SK-N-MC (cell line): ENCODE results near the gene C11orf98.
"Not testable (repeated sequence)": the region's sequence is repeated elsewhere in the genome, so short reads cannot be mapped to it uniquely, and the experiment has no call there.

Experiments used
- DNase-seq: peaks from one replicate; pipeline ENCODE4 v3.0.0-alpha.2; 2011; ENCODE audit warnings: low read depth, low spot score
- H3K27ac ChIP-seq: fragments of 200-600 bp; sonication (generic); 2 replicates; pipeline ENCODE4 v1.5.1; 2016; ENCODE audit warnings: mixed run types
- H3K36me3 ChIP-seq: fragments of 200-600 bp; sonication (generic); 2 replicates; pipeline ENCODE4 v1.6.1; 2017; ENCODE audit warnings: antibody characterized with exemption, low read length, mixed read lengths; ENCODE audit not compliant: insufficient read depth
- H3K4me3 ChIP-seq: fragments of 200-600 bp; sonication (generic); 2 replicates; pipeline ENCODE4 v1.5.1; 2016
- H3K9ac ChIP-seq: fragments of 200-600 bp; sonication (generic); 2 replicates; pipeline ENCODE4 v1.8.0; 2017; ENCODE audit warnings: mixed run types, mixed read lengths; ENCODE audit not compliant: insufficient read length
- H3K9me3 ChIP-seq: fragments of 200-600 bp; sonication (generic); 2 replicates; pipeline ENCODE4 v1.6.1; 2017; ENCODE audit warnings: low read depth, mild to moderate bottlenecking, antibody characterized with exemption, low read length, moderate library complexity, mixed read lengths
- EZH2 ChIP-seq: fragments of 200-600 bp; sonication (generic); IDR thresholded peaks from one replicate; pipeline ENCODE4 v1.6.1; 2017; ENCODE audit warnings: antibody characterized with exemption
- FOXP2 ChIP-seq: optimal IDR thresholded peaks from 2 replicates; pipeline ENCODE3; 2011; ENCODE audit warnings: mild to moderate bottlenecking, moderate library complexity; ENCODE audit not compliant: insufficient read depth; ENCODE audit errors: extremely low read length, control extremely low read depth
- POLR2AphosphoS5 ChIP-seq: IDR thresholded peaks from 2 replicates; pipeline ENCODE4 v1.6.1; 2012; ENCODE audit warnings: mild to moderate bottlenecking, low read depth, low read length, borderline replicate concordance

The C11orf98 gene

DNA sequence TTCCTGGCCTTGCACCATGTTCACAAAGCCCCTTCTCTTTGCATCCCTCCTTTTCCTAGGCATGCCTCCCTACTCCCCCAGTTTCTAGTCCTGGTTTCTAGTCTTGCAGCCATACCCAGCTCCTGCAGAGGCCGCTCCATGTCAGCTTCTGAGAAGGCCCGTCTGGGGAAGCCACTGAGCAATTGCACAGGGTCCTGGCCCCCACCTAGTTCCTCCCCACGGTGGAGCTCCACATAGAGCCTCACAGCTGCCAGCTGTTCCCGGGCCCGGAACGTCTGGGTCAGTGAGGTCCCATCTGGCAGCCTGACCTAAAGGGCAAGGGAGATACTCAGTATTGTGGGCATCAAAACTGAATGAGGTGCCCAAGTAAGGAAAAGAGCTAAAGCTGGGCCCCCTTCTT, 11.7 kb upstream of the C11orf98 start:
- TF ChIP-seq FOXP2 (no peak), POLR2AphosphoS5 (no peak)
- Histone ChIP-seq H3K4me3 (no peak overlapping the region), H3K9ac (no peak overlapping the region), H3K36me3 (peaks cover 29% of the 10 kb centered on the region), H3K9me3 (no peaks in the 10 kb centered on the region), H3K27ac (no peak overlapping the region)
- DNase-seq: no peak

DNA sequence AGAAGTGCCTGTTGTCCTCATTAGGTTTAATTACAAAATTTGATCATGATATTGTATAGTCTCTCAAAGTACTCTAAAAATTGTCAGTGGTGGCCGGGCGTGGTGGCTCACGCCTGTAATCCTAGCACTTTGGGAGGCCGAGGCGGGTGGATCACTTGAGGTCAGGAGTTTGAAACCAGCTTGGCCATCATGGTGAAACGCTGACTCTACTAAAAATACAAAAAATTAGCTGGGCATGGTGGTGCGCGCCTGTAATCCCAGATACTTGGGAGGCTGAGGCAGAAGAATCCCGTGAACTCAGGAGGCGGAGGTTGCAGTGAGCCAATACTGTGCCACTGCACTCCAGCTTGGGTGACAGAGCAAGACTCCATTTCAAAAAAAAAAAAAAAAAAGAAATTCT, 10.4 kb upstream of the C11orf98 start:
- H3K9me3 ChIP-seq, H3K27ac ChIP-seq, H3K4me3 ChIP-seq, DNase-seq, H3K9ac ChIP-seq: not testable (repeated sequence)
- peaks cover 29% of the 10 kb centered on the region for H3K36me3 ChIP-seq

DNA sequence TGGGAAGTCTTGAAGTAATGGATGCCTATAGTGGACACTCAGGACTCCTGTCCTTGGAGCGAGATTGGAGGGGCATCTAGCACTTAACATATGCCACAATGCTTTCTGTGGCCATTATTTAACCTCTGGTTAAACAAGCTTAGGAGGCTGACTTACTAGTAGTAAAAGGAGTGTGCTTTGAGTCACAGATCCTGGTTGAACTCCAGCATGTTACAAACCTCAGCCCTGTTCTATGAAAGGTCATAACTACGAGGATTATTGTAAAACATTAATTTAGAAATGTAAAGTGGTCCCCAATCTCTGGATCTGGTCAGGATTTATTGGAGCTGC, 8.2 kb upstream of the C11orf98 start:
- DNase-seq: no peak
- TF ChIP-seq POLR2AphosphoS5: no peak
- no peak for TF ChIP-seq EZH2
- TF ChIP-seq FOXP2: no peak
- Histone ChIP-seq H3K4me3 (no peak overlapping the region), H3K9ac (peak overlapping the region; percentile 45), H3K36me3 (peaks cover 28% of the 10 kb centered on the region), H3K27ac (peak overlapping the region; percentile 14; the same call in 1 of the 2 replicates), H3K9me3 (no peaks in the 10 kb centered on the region)

DNA sequence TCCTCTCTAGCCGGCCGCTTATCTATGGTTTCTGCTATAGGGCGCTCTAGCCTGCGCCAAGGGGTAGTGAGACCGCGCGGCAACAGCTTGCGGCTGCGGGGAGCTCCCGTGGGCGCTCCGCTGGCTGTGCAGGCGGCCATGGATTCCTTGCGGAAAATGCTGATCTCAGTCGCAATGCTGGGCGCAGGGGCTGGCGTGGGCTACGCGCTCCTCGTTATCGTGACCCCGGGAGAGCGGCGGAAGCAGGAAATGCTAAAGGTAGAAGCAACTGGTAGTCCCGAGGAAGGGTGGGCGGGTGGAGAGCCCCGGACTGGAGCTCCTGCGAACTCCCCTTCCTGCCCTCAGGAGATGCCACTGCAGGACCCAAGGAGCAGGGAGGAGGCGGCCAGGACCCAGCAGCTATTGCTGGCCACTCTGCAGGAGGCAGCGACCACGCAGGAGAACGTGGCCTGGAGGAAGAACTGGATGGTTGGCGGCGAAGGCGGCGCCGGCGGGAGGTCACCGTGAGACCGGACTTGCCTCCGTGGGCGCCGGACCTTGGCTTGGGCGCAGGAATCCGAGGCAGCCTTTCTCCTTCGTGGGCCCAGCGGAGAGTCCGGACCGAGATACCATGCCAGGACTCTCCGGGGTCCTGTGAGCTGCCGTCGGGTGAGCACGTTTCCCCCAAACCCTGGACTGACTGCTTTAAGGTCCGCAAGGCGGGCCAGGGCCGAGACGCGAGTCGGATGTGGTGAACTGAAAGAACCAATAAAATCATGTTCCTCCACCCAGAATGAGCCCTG, 6.8 kb upstream of the C11orf98 start, which contains the start of the genes LBHD1 and UQCC3:
LBHD1 (minus strand) TSS at position 660 of the 782 bp plus-strand sequence. CDS start 2,236 bp downstream, outside the sequence.
UQCC3 (plus strand) TSS at position 66 of the 782 bp plus-strand sequence; CDS start at position 139, 73 bp downstream.
- DNase-seq: peak; percentile 62
- H3K27ac ChIP-seq: peak within 1 kb of the TSS; percentile 87
- TF ChIP-seq FOXP2: no peak
- TF ChIP-seq POLR2AphosphoS5: peak; percentile 92
- TF ChIP-seq EZH2: no peak
- H3K36me3 ChIP-seq: peaks cover 29% of the 10 kb centered on the region
- peak within 1 kb of the TSS; percentile 91 for H3K4me3 ChIP-seq
- H3K9ac ChIP-seq: peak within 1 kb of the TSS; percentile 95
- H3K9me3 ChIP-seq: no peaks in the 10 kb centered on the region

DNA sequence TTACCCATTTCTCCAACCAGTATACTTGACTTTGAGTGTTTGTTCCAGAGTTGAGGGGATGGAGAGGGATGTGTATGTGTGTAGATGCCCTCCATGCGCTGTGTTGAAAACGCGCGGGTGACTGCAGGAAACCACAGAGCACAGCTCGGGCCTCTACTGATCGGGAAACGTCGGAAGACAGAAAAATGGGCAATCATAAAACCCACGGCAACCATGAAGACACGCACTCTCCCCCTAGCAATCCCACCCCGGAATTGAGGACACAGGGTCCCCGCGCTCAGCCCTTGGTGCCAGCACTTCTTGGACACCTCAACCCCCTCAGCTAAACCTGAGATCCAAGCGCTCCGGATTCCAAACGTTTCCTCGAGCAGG, 6.2 kb upstream of the C11orf98 start:
- Histone ChIP-seq H3K9me3 (no peaks in the 10 kb centered on the region), H3K27ac (peak overlapping the region; percentile 87), H3K4me3 (peak overlapping the region; percentile 91), H3K36me3 (peaks cover 29% of the 10 kb centered on the region), H3K9ac (peak overlapping the region; percentile 95)
- TF ChIP-seq POLR2AphosphoS5 (no peak), FOXP2 (no peak), EZH2 (no peak)
- DNase-seq: no peak

DNA sequence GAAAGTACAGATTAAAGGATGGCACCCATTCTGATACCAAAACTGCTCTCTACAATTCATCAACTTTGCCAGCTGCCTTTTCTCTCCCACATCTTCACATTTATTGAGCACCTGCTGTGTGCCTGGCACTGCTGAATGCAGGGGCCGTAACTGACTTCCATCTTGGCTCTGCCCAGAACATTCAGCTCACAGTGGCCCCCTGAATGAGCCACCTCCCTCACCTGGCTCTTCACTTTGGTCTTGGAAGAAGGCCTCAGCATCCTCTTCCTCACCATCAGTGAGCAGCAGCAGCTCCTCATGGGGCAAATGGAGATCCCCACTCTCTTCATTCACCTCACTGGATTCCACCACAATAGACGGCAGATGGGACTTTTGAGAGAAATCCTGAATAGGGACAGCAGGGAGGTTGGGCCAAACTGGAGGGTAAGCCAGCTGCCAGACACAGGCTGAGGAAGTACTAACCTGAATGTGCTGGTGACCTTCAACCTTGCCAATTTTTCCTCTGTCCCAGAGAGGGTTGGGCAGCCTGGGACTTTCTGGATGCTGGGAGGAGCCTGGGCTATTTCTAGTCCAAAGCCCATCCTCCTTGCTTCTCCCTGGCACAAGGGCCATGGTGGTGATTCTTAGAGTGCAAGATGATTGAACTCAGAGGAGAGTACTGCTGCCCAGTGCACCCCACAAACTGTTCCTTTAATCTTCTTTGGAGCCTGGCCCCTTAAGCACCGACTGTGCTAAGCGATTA, 4.6 kb upstream of the C11orf98 start:
- H3K36me3 ChIP-seq: peaks cover 28% of the 10 kb centered on the region
- H3K27ac ChIP-seq: peak overlapping the region; percentile 83
- no peak overlapping the region for H3K9ac ChIP-seq

DNA sequence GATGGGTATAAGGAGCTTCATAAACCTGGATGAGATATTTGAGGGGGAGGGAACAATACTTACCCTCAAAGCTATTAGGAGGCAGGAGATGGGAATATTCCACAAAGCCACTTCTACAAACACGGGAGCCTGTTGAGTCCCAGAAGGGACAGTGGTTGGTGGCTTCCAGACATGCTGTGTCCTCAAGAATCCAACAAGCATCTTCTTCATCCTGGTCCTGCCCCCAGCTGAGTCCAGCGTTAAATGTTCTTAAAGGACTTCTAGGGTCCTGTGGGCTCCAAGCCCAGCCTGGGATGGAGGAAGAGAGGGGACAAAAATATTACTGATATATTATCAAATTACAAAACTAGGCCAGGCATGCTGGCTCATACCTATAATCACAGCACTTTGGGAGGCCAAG, 2.5 kb upstream of the C11orf98 start:
- no peak for DNase-seq
- peaks cover 21% of the 10 kb centered on the region for H3K36me3 ChIP-seq
- peak overlapping the region; percentile 92; the same call in 1 of the 2 replicates for H3K4me3 ChIP-seq

More for the DNA sequence above, 4.6 kb upstream of the C11orf98 start:
- Histone ChIP-seq H3K9me3 (no peaks in the 10 kb centered on the region), H3K4me3 (no peak overlapping the region)
- DNase-seq: no peak
- no peak for TF ChIP-seq POLR2AphosphoS5

DNA sequence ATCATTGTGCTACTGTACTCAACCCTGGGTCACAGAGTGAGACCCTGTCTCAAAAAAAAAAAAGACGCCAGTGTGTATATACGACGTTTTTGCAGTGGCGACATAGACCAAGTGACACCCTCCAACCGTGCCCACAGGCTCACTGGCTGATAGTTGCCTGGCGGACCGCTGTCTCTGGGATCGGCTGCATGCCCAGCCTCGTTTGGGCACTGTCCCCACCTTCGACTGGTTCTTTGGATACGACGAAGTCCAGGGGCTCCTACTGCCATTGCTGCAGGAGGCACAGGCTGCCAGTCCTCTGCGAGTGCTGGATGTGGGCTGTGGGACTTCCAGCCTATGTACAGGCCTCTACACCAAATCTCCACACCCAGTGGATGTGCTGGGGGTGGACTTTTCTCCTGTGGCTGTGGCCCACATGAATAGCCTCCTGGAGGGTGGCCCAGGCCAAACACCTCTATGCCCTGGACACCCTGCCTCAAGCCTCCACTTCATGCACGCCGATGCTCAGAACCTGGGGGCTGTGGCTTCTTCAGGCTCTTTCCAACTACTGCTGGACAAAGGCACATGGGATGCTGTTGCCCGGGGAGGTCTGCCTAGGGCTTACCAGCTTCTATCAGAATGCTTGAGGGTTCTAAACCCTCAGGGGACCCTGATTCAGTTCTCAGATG, 1.4 kb upstream of the C11orf98 start:
- H3K4me3 ChIP-seq: peak overlapping the region; percentile 92
- H3K36me3 ChIP-seq: peaks cover 25% of the 10 kb centered on the region
- TF ChIP-seq POLR2AphosphoS5 (no peak), EZH2 (no peak), FOXP2 (no peak)
- H3K9ac ChIP-seq: peak overlapping the region; percentile 97
- peak overlapping the region; percentile 58 for H3K27ac ChIP-seq
- no peak for DNase-seq
- no peaks in the 10 kb centered on the region for H3K9me3 ChIP-seq

More for the DNA sequence above, 2.5 kb upstream of the C11orf98 start:
- Histone ChIP-seq H3K9me3 (no peaks in the 10 kb centered on the region), H3K9ac (no peak overlapping the region), H3K27ac (peak overlapping the region; percentile 58)
- TF ChIP-seq POLR2AphosphoS5: peak; percentile 46; the same call in 1 of the 2 replicates
- TF ChIP-seq EZH2: no peak
